HG02981 (cell line): ENCODE measurements around the gene LRFN4.

ENCODE experiments used
- ATAC-seq: cut with Tn5 transposase; IDR thresholded peaks from one replicate; pipeline ENCODE4 v1.9.1; 2021; ENCODE audit warnings: mild to moderate bottlenecking, moderate library complexity; ENCODE audit not compliant: unreplicated experiment

Gene LRFN4

DNA sequence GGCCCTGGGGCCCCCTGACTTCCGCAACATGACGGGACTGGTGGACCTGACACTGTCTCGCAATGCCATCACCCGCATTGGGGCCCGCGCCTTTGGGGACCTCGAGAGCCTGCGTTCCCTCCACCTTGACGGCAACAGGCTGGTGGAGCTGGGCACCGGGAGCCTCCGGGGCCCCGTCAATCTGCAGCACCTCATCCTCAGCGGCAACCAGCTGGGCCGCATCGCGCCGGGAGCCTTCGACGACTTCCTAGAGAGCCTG lies 992 bp downstream of the LRFN4 start:
- ATAC-seq = no peak

DNA sequence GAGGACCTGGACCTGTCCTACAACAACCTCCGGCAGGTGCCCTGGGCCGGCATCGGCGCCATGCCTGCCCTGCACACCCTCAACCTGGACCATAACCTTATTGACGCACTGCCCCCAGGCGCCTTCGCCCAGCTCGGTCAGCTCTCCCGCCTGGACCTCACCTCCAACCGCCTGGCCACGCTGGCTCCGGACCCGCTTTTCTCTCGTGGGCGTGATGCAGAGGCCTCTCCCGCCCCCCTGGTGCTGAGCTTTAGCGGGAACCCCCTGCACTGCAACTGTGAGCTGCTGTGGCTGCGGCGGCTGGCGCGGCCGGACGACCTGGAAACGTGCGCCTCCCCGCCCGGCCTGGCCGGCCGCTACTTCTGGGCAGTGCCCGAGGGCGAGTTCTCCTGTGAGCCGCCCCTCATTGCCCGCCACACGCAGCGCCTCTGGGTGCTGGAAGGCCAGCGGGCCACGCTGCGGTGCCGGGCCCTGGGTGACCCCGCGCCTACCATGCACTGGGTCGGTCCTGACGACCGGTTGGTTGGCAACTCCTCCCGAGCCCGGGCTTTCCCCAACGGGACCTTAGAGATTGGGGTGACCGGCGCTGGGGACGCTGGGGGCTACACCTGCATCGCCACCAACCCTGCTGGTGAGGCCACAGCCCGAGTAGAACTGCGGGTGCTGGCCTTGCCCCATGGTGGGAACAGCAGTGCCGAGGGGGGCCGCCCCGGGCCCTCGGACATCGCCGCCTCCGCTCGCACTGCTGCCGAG lies 1.5 kb downstream of the LRFN4 start:
- ATAC-seq = no peak

DNA sequence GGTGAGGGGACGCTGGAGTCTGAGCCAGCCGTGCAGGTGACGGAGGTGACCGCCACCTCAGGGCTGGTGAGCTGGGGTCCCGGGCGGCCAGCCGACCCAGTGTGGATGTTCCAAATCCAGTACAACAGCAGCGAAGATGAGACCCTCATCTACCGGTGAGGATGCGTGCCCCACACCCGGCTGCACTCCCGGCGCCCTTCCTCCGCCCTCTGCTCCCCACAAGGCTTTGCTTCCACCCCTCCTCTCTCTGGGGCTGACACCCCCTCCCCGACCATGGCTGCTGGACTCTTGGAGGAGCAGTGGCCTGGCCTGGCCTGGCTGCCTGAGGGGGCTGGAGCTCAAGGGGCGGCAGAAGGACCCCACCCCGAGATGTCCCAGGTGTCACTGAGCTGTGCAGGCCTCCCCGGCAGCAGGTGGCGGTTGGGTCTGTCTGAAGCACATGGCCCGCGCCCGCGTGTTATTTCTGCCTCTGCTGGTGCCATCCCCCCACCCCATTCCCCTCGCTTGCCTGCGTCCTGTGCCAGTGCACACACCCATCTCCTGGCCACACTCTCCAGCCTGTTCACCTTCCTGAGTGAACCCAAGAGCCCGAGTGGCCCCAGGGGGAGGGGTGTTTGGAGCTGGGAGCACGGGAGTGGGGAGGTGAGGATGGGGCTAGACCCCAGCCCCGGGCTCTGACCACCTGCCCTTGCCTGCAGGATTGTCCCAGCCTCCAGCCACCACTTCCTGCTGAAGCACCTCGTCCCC lies 2.2 kb downstream of the LRFN4 start:
- no peak for ATAC-seq

- ATAC-seq = no peak
These were observed 3.0 kb downstream of the LRFN4 start for GRCh38 chr11:66859686-66860448.

GRCh38 chr11:66860449-66860831 lies 3.6 kb downstream of the LRFN4 start:
- no peak for ATAC-seq

GRCh38 chr11:66861038-66861773 lies 4.3 kb downstream of the LRFN4 start:
- no peak for ATAC-seq

DNA sequence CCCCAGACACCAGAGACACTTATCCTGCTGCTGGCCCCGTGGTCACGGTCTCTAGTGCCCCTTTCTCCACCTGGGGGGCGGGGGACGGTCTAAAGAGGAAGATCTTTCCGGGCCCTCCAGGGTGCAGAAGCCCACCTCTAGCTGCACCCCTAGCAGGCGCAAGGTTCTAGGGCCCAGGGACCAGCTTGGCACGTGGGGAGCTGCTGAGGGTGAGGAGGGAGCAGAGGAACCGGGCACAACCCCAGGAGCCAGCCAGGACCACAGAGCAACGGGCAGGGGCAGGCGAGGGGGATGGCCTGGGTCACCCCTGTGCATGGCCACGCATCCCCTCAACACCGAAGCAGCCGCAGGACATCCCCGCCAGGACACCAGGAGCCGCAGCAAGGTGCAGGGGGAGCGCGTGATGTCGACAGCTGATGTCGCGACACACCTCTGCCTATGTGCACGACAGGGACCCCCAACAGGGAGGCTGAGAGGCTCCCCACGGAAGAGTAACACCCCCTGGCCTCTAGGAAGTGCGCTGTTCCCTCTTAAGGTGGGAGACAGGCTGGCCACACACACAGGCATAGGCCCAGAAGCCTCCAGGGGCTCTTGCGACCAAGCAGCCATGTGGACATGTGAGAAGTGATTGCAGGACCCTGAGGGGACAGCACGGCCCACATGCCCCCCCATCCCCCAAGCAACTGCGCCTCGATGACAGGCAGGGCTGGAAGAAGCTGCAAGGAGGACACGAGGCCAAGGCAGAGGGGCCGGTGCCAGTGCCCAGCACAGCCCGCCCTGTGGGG lies 5.1 kb downstream of the LRFN4 start:
- ATAC-seq = no peak

- no peak for ATAC-seq
These were observed 5.7 kb downstream of the LRFN4 start for GRCh38 chr11:66862559-66863037.

DNA sequence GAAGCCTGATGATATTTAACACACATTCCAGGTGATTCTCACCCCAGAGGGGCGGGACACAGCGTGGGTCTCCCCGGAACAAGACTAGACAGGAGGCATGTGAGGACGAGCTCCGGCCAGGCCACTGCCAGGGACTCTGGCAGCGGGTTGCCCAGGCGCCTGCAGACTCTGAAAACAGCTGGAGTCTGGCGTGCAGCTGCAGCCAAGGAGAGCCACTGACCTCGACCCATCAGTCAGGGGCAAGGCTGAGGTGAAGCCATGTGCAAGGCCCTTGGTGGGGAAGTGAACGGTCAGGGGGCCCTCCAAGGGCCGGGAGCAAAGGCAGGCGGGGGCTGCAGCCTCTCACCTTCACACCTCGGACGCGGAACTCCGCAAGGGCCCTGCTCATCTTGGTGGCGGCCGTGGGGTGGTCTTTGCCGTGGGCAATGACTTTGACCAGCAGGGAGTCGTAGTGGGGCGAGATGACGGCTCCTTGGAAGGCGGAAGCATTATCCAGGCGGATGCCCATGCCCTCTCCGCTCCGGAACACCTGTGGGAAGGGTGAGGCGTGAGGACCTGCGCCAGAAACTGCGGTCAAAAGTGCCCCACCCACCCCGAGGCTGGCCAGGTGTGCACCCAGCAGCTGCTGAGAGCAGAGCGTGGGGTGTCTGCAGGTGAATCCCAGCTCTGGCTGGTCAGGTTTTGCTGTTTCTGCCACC lies 6.7 kb downstream of the LRFN4 start:
- ATAC-seq = no peak

- no peak for ATAC-seq
These were observed 7.5 kb downstream of the LRFN4 start for GRCh38 chr11:66864172-66864901.

DNA sequence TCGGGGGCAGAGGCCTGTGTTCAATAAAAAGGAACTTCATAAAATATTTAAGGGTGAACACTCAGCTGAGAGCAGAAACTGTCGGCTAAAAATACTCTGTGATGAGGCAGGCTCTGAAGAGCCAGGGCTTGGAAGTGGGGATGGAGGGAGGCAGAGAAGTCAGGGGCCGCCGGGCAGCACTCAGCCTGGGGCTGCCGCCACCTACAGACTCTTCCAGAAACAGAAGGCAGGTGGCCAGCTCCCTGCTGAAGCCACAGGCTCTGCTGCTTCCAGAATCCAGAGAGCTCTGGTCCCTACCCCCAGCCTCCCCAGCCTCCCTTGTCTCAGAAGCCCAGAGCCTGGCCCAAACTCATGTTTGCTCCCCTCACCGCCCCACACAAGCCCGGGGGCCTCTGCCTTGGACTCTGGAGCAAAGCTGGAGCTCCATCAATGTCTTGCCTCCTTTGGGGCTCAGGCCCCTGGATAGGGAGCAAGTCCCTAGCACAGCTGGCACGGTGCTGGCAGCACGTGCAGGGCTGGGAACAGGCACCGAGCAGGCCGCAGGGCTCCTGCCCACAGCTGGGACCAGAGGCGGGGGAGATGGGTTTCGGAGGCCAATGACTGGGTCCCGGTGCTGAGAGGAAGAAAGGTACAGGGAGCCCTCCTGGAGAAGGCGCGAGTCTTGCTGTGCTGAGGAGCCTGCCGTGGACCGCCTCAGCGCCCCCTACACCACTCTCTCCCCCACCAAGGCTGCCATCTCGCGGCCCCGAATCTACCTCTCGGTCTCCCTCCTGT lies 8.2 kb downstream of the LRFN4 start:
- no peak for ATAC-seq

GRCh38 chr11:66866007-66866406 lies 9.1 kb downstream of the LRFN4 start:
- ATAC-seq = no peak

- no peak for ATAC-seq
These were observed 9.7 kb downstream of the LRFN4 start for GRCh38 chr11:66866511-66866986.

DNA sequence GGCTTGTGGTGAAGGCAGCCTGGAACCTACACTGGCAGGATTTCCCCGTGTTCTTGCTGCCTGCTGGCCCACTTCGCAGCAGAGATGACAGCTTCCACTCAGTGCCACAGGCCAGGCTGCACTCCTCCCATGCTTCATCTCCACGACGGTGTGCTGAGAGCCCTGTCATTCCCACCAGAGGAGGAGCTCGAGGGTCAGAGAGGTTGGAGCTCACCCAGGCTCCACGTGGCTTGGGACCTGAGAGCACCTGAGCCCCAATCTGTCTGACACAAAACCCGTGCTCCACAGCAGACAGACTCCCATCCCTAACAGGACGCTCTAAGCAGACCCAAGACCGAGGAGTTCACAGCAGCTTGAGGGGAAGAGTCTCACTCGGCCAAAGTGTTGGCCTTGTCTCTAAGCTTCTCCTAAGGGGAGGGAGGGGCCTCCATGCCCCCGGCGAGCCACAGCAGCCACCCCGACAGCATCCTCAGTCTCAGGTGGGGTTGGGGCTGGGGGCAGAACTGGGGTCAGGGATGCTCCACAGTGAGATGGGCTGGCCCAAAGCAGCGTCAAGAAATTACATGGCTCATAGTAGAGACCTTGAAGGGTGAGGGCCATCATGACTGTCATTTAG lies 10.7 kb downstream of the LRFN4 start:
- ATAC-seq = no peak

- no peak for ATAC-seq
These were observed 11.3 kb downstream of the LRFN4 start for GRCh38 chr11:66868082-66868725.

DNA sequence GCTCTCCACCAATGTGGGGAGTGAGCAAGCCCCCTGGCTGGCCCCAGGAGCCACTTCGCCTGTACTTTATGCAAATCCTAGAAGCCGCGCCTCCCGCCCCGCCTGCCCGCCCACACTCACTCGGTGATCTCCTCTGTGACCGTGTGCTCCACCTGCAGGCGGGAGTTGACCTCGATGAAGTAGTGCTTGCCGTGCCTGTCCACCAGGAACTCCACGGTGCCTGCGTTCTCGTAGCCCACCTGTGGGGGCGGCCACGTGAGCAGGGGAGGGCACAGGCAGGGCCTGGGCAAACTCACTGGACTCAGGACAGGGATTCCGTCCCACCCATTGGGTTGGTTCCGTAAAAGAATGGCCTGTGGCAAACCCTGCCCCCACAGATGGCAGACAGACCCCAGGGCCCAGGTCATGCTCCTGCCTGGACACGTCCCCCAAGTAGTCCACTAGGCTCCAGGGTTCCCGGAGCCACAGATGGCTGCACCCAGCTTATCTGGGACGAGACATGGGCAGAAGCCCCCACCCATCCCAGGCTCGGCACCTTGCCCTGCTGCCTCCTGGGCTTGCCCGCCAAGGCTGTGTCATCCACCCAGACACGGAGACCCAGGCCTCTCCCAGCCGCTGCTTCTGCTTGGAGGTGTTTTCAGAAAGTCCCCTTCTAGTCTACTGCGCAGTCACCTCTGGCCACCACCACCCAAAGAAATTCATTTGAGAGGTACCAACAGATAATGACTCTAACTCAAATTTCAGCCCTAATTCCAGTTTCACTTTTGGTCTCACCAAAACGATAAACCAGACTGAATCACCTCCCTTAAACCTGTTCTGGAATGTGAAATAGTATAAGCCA lies 12.1 kb downstream of the LRFN4 start:
- ATAC-seq = peak; percentile 76

GRCh38 chr11:66869567-66869870 lies 12.7 kb downstream of the LRFN4 start:
- ATAC-seq = no peak
